Activated CD4-positive, alpha-beta T cell treated with anti-CD3 and anti-CD28 coated beads for 1 hour (primary cell): ENCODE data around the gene ATP6AP1.
"Not testable (repeated sequence)": the region's sequence is repeated elsewhere in the genome, so short reads cannot be mapped to it uniquely, and the experiment has no call there.

Source experiments
- DNase-seq: peaks from one replicate; pipeline ENCODE4 v3.0.0-alpha.2; 2020

ATP6AP1 gene

DNA sequence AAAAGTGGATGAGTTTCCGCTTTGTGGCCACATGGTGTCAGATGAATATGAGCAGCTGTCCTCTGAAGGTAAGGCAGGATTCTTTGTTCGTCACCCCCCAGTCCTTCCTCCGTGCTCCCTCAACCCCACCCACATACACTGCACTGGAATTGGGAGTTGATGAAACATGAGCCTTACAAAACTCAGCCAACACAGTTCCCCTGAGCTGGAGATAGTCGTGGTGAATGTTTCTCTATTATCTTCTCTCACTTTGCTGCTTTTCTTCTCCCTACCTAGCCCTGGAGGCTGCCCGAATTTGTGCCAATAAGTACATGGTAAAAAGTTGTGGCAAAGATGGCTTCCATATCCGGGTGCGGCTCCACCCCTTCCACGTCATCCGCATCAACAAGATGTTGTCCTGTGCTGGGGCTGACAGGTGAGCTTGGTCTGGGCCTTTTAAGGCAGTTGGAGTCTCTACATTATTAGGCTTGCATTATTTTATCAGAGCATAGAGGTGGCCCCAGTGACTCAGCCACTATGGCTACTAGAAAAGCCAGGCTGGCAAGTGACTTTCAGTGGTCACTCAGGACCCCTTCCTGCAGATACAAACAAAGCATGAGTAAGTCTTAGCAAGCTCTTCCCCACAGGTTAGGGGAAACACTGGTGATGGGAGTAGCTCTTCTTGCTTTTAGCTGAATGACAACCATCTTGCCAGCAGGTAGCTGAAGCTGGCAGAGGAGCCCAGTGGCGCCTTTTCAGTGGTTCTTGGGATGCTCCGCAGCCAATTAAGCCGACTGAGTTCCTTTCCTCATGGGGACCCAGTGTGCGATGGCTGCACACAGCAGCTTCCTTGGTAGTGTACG lies 28.7 kb upstream of the ATP6AP1 start:
- no peak for DNase-seq

DNA sequence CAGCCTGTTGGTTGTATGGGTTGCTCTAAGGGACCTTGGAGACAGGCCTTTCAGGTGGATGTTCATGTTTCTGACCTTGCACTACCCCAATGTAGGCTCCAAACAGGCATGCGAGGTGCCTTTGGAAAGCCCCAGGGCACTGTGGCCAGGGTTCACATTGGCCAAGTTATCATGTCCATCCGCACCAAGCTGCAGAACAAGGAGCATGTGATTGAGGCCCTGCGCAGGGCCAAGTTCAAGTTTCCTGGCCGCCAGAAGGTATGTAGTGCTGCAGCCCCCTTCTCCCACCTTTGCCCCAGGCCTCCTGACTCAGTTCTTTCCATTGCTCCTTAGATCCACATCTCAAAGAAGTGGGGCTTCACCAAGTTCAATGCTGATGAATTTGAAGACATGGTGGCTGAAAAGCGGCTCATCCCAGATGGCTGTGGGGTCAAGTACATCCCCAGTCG lies 28.1 kb upstream of the ATP6AP1 start:
- DNase-seq: not testable (repeated sequence)

DNA sequence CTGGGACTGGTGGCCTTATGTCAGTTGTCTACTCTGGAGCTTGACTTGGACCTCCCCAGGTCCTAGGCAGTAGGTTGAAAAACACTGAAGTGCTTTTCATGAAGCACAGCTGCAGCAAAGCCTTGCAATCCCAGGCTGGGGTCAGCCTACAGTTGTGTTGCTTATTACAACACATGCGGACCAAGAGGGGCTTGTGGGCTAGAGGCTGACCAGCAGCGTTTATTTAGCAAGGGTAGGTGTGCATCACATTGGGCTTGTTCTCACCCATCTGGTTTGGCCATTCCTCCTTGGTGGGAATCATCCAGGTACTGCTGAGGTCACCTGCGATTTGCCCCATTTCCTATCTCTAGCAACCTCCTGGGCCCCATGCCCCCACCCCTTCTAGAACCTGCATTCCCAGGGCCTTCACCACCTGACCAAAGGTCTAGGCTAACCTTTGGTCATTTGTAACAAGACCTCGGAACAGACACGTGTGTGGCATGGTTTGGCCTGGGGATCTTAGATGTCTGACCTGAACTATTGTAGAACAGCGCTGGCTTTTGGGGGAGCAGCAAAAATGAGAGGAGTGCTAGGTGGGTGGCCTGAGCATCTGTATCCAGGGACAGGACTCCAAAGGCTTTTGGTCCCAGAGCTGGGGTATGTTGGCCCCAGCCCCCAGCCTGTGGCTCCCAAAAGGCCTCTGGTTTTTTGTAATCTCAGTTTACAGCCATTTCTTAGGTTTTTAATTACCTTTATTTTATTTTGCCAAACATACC lies 27.3 kb upstream of the ATP6AP1 start:
- DNase-seq: no peak

DNA sequence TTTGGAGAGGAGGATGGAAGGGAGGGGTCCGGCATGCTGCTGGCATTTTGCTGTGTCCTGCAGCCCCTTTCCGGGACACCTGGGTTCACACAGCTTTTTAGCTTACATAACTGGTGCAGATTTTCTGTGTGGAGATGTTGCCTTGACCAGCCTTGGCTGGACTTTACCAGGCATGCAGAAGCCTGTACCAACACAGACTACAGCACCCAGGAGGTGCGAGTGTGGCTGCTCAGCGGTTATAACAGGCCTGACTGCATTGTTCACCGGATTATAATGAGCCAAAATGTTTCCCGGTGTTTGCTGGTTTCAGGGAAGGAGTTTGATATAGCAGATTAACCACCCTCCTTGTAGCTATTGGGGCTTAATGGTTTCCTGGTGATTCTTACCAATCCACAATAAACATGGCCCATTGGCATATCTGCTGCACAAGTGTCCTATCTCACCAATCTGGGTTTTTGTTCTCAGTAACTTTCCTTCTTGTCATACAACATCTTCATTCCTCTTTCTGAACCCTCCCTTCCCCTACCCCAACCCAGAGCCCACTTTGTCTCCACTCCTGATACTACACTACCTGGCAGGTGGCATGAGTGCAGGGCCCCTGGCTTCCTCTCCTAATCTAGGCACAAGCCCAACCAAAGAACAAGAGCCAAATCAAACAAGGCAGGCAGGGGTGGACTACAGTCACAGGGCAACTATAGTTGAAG lies 26.4 kb upstream of the ATP6AP1 start:
- no peak for DNase-seq

DNA sequence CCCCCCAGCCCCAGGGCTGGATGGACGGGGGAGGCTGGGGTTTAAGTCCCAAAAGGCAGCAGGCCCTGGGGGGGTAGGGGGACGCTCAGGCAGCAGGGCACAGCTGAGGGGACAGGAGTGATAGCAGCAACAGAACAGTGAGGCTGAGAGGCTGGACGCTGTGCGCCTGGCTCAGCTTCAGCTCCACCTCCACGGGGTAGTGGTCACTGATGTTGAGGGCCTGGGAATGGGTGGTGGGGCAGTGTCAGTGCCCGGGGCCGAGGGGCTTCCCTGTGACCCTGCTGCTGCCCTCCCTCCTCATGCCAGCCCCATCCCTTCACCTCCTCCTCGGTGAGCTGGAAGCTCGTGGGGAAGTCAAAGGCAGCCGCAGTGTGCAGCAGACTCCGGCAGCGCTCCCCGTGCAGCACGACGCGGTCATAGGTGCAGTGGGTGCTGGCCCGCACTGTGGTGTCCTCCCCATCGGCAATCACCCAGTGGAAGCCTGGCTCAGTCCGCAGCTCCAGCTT lies 25.8 kb upstream of the ATP6AP1 start:
- no peak for DNase-seq

DNA sequence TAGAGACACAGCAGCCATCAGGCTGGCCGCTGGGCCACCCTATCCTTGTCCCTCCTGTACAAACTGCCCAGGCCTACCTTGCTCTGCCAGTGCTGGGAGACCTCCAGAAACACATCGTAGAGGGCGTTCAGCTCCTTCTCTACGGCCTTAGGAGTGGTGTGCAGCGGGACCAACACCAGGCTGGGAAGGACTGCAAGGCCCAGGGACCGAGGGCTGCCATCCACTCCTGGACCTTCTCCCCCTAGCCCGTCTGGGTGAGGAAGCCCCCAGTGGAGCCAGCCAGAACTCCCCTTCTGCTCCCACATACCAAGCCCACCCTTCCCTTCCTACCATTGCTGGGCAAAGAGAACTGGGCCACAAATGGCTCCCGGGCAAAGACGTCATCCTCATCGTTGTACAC lies 25.3 kb upstream of the ATP6AP1 start:
- no peak for DNase-seq

DNA sequence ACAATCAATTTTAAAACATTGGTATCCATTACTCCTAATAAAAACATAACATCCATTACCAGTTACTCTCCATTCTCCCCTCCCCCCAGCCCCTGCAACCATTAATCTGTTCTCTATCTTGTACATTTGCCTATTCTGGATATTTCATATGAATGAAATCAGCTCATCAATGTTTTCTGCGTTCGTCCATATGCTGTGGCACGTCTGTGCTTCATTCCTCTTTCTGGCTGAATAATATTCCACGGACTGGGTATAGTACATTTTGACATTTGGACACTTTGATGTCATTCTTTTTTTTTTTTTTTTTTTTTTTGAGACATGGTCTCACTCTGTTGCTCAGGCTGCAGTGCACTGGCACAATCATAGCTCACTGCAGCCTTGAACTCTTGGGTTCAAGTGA lies 24.6 kb upstream of the ATP6AP1 start:
- DNase-seq: no peak

DNA sequence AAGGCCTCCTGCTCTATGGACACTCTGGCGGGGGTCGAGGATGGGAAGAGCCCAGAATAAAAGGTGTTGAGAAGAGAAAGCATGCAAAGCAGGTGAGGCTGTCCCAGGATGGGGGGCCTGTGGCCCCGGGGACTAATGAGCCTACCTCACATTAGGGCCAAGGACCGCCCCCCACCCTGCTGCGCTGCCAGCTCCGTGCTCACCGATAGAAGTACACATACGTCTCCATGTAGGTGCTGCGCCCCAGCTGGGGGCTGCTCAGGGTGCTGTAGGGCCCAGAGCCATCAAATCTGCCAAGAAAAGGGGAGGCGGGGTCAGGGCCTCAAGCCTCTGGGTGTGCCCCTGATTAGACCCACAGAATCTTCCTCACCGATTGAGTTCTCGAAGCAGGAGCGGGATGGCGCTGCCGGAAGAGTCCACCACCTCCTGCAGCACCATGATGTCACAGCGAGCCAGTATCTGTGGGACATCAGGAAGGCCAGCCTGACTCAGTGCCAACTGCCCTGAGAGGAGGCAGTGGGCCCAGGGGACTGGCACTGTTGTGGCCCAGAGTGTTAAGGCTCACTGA lies 23.8 kb upstream of the ATP6AP1 start:
- no peak for DNase-seq

DNA sequence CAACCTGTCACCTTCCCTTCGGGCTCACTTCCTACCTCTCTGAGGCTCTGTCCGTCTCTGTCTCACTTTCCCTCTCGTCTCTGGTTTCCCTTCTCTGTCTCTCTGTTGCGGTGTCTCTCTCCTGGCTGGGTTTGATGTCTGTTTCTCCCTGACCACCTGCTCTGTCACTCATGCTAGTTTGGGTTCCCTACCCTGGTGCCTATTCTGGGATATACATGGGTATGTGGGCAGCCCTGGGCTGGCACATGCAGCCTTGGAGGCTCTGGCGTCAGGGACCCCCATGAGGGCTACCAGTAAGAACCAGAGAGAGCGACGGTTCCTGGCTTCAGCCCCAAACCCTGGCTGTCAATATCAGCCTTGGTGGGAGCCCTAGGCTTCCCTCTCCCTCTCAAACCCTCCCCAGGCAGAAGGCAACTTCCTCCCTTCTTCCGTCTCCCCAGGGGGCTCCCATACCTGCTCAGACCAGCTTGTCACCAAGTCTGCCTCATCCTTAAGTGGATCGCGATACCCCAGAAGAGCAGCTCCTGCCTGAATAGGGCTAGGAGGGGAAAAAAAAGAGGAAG lies 19.7 kb upstream of the ATP6AP1 start:
- no peak for DNase-seq

DNA sequence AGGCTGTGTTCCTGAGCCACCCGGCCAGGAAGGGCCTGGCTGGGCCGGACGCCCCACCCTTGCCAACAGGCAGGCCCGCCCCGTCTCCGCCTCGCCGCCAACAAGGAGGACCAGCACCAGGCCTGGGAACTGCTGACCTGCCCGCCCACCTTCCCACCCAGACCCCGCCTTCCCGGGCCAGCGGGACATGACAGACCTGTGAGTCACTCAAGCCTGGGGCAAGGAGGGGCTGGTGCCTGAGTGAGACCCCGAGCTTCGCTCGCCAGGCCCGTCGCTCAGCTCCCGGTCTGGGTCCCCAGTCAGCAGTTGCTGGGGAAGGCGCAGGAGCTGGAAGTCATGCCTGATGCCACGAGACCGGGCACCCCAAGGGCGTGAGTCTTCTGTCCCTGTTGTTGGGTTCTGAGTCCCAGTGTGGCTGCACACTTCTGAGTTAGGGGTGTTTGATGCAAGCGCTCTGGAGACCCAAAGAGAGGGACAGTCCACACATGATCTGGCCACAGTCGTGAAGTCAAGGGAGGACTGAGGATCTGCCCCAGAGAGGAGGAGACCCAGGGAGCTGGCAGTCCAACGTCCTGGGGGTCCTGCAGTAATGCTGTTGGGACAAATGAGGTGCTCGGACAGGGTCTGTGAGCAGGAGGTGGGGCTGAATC lies 19.1 kb upstream of the ATP6AP1 start, which contains the start of gene DNASE1L1:
DNASE1L1 (minus strand) TSS at position 33 of the 650 bp plus-strand sequence. CDS start 3,686 bp downstream, outside the sequence.
- no peak for DNase-seq

DNA sequence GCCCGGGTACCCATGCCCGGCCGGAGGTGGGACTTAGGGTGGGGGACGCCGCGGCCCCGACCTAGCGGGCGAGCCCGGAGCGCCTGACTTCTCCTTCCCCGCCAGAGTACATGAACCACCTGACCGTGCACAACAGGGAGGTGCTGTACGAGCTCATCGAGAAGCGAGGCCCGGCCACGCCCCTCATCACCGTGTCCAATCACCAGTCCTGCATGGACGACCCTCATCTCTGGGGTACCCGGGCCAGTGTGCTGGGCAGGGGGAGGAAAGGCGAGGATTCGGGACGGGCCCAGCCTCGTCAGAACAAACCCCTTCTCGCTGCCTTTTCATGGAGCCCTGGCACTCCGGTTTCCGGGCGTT lies 16.5 kb upstream of the ATP6AP1 start:
- peak; percentile 32 for DNase-seq

DNA sequence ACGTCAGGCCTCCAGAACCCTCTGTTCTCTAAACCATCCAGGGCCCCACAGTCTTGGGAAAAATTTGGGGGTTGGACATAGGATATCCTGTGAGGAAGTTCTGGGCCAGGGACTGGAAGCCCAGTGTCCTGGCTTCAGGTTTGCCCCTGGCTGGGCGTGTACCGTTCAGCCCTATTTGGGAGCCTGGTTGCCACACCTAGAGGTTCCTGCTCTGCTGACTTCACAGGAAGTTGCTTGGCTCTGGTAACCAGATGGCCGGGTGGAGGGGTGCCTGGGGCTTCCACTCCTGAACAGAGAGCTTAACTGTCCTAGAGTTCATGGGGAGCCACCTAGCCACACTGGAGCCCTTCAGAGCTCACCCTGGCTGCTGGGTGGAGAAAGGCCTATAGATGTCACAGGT lies 16.0 kb upstream of the ATP6AP1 start:
- DNase-seq: no peak

DNA sequence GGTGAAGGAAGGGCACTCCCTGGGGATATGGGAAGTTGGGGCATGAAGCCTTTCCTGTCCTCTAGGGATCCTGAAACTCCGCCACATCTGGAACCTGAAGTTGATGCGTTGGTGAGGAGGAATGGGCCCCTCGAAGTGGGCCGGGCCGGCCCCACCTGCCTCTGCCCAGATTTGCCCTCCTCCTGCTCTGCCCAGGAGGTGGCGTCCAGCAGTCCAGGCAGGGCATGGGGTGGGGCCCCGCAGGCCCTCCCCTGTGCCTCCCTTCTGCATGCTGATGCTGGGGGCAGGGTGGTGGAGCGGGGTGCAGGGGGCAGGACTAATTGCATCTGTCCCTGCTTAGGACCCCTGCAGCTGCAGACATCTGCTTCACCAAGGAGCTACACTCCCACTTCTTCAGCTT lies 15.3 kb upstream of the ATP6AP1 start:
- no peak for DNase-seq

DNA sequence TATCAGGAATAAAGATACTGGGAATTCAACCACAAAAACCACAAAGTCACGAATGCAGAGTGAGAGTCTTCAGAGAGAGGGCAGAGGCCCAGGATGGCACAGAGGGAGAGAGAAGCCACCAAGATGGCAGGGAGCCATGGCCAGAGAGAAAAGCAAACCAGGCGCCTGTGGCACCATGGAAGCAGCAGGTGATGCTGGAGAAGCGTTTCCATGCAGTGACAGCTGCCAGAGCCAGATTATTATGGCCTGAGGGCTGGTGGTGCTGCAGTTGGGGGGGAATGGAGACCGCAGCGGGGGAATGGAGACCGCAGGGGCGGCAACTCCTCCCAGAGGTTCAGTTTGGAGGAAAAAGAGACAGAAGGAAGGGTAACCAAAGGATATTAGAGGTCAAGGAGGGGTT lies 11.3 kb upstream of the ATP6AP1 start:
- no peak for DNase-seq

DNA sequence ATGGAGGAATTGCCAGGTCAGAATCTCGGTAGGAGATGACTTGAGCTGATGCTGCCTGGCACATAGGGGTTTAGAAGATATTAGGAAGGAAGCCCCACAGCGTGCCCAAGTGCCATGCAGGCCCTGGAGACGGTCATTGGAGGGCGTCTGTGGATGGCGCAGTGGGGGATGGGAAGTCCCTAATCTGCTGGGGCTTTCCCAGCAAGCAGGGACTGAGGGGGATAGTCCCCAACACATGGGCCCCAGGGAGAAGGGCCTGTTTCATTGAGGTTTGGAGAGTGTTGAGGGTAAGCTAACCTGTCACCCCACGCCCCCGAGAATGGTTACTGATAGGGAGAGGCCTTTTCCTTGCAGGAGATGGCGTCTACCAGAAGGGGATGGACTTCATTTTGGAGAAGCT lies 9.3 kb upstream of the ATP6AP1 start:
- no peak for DNase-seq

DNA sequence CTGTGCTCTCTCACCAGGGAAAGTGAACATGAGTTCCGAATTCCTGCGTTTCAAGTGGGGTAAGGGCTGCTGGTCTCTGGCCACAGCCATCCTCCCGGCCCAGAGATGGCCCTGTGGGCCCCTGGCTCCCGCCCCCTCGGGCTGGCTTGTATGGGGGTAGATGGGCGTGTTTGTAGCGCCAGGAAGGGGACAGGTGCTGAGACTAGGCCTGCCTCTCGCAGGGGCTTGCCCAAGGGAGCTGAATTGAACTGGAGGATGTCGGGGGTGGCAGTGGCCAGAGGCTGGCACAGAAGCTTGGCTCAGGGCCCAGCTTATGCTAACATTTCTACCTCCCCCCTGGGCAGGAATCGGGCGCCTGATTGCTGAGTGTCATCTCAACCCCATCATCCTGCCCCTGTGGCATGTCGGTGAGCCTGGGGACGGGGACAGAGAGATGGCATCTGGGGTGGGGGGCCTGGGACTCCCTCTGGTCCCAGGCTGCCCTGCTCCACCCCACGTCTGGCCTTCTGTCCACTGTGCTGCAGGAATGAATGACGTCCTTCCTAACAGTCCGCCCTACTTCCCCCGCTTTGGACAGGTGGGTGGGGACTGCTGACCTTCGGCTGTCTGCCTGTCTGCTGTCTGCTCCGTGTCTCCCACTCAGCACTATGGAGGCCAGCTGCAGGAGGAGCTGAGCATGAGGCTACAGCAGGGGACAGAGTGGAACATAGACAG lies 8.6 kb upstream of the ATP6AP1 start:
- DNase-seq: no peak

DNA sequence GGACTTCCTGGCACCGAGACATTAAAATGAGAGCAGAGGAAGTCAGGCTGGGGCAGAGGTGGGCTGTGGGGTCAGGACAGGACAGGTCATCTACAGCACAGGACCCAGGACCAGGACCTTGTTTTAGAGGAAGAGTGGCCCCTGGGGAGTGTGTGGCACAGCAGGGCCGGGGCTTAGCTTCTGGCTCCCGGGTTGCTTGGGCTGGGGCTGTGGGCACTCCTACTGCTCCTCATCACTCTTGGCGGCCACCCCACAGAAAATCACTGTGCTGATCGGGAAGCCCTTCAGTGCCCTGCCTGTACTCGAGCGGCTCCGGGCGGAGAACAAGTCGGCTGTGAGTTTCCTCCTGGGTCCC lies 8.1 kb upstream of the ATP6AP1 start:
- DNase-seq: no peak

DNA sequence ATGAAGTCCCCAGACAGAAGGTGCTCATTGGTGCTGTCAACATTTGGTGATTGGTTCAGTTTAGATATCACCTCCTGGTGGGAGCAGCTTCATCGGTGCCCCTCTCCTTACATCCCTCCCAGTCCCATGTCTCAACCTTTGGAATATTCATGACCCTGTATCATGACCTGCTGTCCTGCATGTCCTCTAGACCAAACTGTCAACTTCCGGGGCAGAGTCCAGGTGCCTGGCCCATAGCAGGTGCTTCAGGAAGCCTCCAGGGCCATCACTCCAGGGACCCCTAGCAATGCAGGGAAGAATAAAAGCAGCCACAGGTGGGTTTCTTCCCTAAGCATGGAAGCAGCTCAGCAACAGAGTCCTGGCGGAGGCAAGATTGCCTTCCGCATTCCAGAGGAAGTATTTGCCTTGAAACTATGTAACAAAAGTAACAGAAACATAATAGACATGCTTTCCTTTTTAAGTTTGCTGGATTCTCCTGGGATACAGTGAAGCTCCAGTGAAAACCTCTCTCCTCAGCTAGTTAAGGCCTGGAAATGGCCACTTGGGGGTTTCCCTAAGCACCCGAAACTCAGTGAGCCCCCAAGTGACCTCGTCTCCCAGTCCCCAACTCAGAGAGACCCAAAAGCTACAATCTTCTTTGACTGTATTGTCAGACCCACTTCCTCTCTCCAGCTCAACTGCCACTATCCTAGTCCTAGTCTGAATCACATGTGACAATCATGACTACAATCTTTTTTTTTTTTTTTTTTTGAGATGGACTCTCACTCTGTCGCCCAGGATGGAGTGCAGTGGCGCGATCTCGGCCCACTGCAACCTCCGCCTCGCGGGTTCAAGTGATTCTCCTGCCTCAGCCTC lies 1.3 kb upstream of the ATP6AP1 start:
- no peak for DNase-seq

DNA sequence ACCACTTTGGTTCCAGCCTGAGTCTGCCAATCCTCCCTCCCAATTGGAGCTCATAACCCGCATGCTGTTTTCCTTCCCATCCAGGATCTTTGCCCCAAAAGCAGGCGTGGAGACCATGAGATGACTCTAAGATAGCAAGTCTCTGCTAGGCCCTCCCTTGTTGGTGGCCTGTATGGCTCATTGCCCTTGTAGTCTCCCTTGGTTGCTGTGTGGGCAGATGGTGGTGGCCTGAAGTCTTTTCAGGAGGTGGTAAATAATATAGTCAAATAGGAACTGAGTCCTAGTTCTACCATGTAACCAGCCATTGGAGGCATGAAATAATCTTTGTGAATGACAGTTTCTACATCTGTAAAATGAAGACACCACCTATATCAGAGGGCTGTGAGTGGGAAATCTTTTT lies 1.2 kb downstream of the ATP6AP1 start:
- no peak for DNase-seq

DNA sequence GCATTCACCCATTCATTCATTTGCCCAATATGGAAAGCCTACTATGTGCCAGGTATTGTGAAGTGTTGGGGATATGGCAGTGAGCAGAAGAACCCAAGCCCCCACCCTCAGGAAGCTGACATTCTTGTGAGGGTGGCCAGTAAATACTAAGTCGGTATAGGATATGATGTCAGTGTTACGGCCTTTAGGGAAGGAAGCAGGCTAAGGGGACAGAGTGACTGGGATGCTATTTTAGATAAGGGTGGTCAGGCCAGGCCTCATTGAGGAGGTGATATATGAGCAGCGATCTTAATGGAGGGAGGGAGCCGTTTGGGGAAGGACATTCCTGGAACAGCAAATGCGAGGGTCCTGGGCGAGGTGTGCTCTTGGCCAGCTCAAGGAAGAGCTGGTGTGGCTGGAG lies 2.0 kb downstream of the ATP6AP1 start:
- no peak for DNase-seq

DNA sequence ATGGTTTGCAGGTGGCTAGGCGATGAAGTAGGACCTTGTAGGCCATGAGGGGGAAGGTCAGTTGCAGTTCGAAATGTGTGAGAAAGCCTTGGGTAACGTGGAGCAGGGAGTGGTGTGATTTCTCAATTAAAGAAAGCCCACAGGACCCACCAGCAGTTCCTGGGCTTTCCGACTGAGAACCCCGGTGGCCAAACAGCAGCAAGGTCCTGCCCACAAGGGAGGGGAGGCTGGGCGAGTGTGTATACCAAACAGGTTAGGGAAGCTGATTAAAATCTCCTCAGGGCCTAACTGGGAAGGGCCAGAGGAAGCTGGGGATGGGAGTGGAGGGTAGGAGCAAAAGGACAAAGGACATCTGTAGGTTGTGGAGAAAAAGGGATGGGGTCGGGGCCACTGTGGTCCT lies 2.4 kb downstream of the ATP6AP1 start:
- DNase-seq: no peak
